Heart left ventricle (tissue), 16 donors: ENCODE data around the gene CFAP46. TPM values are rescaled to one million over a fixed set of nuclear protein-coding genes. Genes with fewer than 3 reads are reported as not detected.
A peak's percentile ranks its signal among the peaks of the same experiment; 100 is the strongest.

Source experiments
- ATAC-seq, 4 donors: fragments of 200-7000 bp; cut with Tn5 transposase; one replicate each; pipeline ENCODE4 v1.9.1; 2020 to 2022; ENCODE audit warnings: moderate library complexity in 4 of 4, mild to moderate bottlenecking in 3 of 4, moderate number of reproducible peaks in 1 of 4
- DNase-seq, 5 donors: peaks; one replicate each; pipeline ENCODE4 v3.0.0-alpha.2; 2020
- H3K27ac ChIP-seq, 12 donors: fragments of 200-600 bp; sonication (generic) in 4 of 12; one replicate each; pipeline versions ENCODE4 v1.5.0 to v1.8.0; 2016 to 2022; ENCODE audit warnings: mild to moderate bottlenecking in 2 of 12
- H3K27me3 ChIP-seq, 9 donors: fragments of 200-600 bp; sonication (generic) in 2 of 9; one replicate each; pipeline versions ENCODE4 v1.5.1 to v1.8.0; 2016 to 2022; ENCODE audit warnings: mild to moderate bottlenecking in 3 of 9
- H3K36me3 ChIP-seq, 9 donors: fragments of 200-600 bp; sonication (generic) in 2 of 9; one replicate each; pipeline versions ENCODE4 v1.5.0 to v1.8.0; 2018 to 2022; ENCODE audit warnings: mild to moderate bottlenecking in 2 of 9
- H3K4me1 ChIP-seq, 12 donors: fragments of 200-600 bp; sonication (generic) in 4 of 12; one replicate each; pipeline versions ENCODE4 v1.5.0 to v1.8.0; 2016 to 2022; ENCODE audit warnings: mild to moderate bottlenecking in 3 of 12
- H3K4me3 ChIP-seq, 12 donors: fragments of 200-600 bp; sonication (generic) in 4 of 12; one replicate each; pipeline versions ENCODE4 v1.5.0 to v1.8.0; 2017 to 2022; ENCODE audit warnings: mild to moderate bottlenecking in 9 of 12, moderate library complexity in 4 of 12
- H3K9me3 ChIP-seq, 12 donors: fragments of 200-600 bp; sonication (generic) in 4 of 12; one replicate each; pipeline versions ENCODE4 v1.5.0 to v1.8.0; 2016 to 2022; ENCODE audit warnings: mild to moderate bottlenecking in 1 of 12
- CTCF ChIP-seq, 12 donors: fragments of 200-600 bp; sonication (generic) in 4 of 12; IDR thresholded peaks; one replicate each; pipeline versions ENCODE4 v1.5.0 to v1.8.0; 2018 to 2022; ENCODE audit warnings: antibody characterized with exemption in 12 of 12, mild to moderate bottlenecking in 5 of 12
- POLR2A ChIP-seq, 2 donors: fragments of 450-650 bp; IDR thresholded peaks; one replicate each; pipeline ENCODE4 v1.6.1; 2017; ENCODE audit warnings: antibody characterized with exemption in 2 of 2, mild to moderate bottlenecking in 2 of 2, moderate library complexity in 2 of 2
- WGBS, 4 donors: extraction: QIAGEN DNeasy Blood & Tissue Kit in 2 of 4; methylation state at CpG; one replicate each; pipeline versions ENCODE4 v1.1.5 to v1.1.7; 2013 to 2018; 5-methylcytosine and 5-hydroxymethylcytosine counted together
- intact Hi-C, 10 donors: fragments of 100-400 bp; cut with DNase I; formaldehyde crosslinking; loops; one replicate each; pipeline versions ENCODE4 v1.11.1 to v1.14.2; 2022
- polyA plus RNA-seq, 2 donors: library from polyadenylated mRNA; stranded (reverse); fragments of 200-250 nt; gene quantifications; one replicate each; pipeline ENCODE4 v1.2.3, GENCODE V29; 2013
- total RNA-seq, 9 donors: library from RNA; depleted of rRNA in 2 of 9; stranded (reverse); fragments of >200 nt in 2 of 9; fragmentation: NEBNext Ultra II Directional in 3 of 9; extraction: Animal tissue kit (Norgen Biotek cat#: 25700) in 3 of 9; gene quantifications; one replicate each; pipeline versions ENCODE4 v1.1.0 to v1.2.4, GENCODE V29; 2016 to 2023
- donor health status: ischemic (EF 13 %, LVEDD 7.1; RV severe dilation, severe dysfunction).
- donor health status: healthy with polysubstance abuse.
- donor health status: DM: no; HTN: yes; CAD: no.
- donor health status: DM: no; HTN: no; CAD: no.
- donor health status: ischemic (EF 25% LVEDD 6.9; RV normal size, moderate dysfunction).
- donor health status: ischemic (EF 25% LVEDD 5.7; RV mildly dilated, moderate dysfunction).
- donor health status: healthy.
- donor health status: DM: yes; HTN: yes; CAD: no.
- donor health status: ischemic (EF 35%, LVEDD 5.7; RV mildly dilated, moderate dysfunction).
- donor health status: nonischemic (EF 11% LVEDD 7.7; RV severe dilation, severe dysfunction).
- donor health status: DM: yes; HTN: yes; CAD: no.
- donor health status: PGD.
- donor health status: ischemic (EF 29% LVEDD 5.4; RV normal size, mild dysfunction).
- donor health status: nonischemic (EF 23%, LVEDD 6.1; RV moderate dilation, normal function).

The CFAP46 gene
- total and polyA plus RNA-seq, 11 donors = 0.61 to 1.8 (median 0.95) TPM

- ATAC-seq = no peak
- no peak for TF ChIP-seq CTCF (IDR thresholded peaks at IDR 0.05)
- TF ChIP-seq POLR2A (IDR thresholded peaks at IDR 0.05) = no peak
- no peaks in the 10 kb centered on the region for H3K36me3 ChIP-seq
- peaks cover 0 to 6% (median 0%) of the 10 kb centered on the region in 12 donors for H3K4me1 ChIP-seq
- 71 to 76% (median 73%) methylated on average over 26 to 35 of the region's 35 CpGs for WGBS, 4 donors
- peak in 2 of 5 donors; percentile 12 to 51 for DNase-seq
- intact Hi-C loops = no loop called here
- no peaks in the 10 kb centered on the region for H3K9me3 ChIP-seq
- H3K27me3 ChIP-seq = peaks cover 0 to 25% (median 3%) of the 10 kb centered on the region in 9 donors
- no peak overlapping the region for H3K27ac ChIP-seq
- no peak overlapping the region for H3K4me3 ChIP-seq
Measured at GRCh38 chr10:132886211-132887099, 55.9 kb downstream of the CFAP46 start.

GRCh38 chr10:132885451-132886210 is 56.7 kb downstream of the CFAP46 start:
- WGBS, 4 donors = 76 to 88% (median 85%) methylated on average over 8 to 31 of the region's 31 CpGs
- Histone ChIP-seq H3K9me3 (no peaks in the 10 kb centered on the region), H3K36me3 (no peaks in the 10 kb centered on the region), H3K4me1 (no peaks in the 10 kb centered on the region), H3K27me3 (peaks cover 0 to 21% (median 0%) of the 10 kb centered on the region in 9 donors), H3K27ac (no peak overlapping the region), H3K4me3 (no peak overlapping the region)
- no peak for TF ChIP-seq POLR2A (IDR thresholded peaks at IDR 0.05)
- TF ChIP-seq CTCF (IDR thresholded peaks at IDR 0.05) = no peak
- ATAC-seq (no peak), DNase-seq (peak in 2 of 5 donors; percentile 19 to 52)
- intact Hi-C loops = no loop called here

- H3K4me1 ChIP-seq = no peaks in the 10 kb centered on the region
- TF ChIP-seq POLR2A (IDR thresholded peaks at IDR 0.05) (no peak), CTCF (IDR thresholded peaks at IDR 0.05) (no peak)
- no peak for ATAC-seq
- H3K27me3 ChIP-seq = peaks cover 0 to 21% (median 0%) of the 10 kb centered on the region in 9 donors
- no peaks in the 10 kb centered on the region for H3K9me3 ChIP-seq
- H3K4me3 ChIP-seq = no peak overlapping the region
- H3K27ac ChIP-seq = no peak overlapping the region
- intact Hi-C loops = no loop called here
- 89 to 92% (median 91%) methylated on average over 27 to 28 of the region's 28 CpGs for WGBS, 4 donors
- peak in 3 of 5 donors; percentile 15 to 40 (median 19) for DNase-seq
- H3K36me3 ChIP-seq = no peaks in the 10 kb centered on the region
Measured at GRCh38 chr10:132884691-132885271, 57.6 kb downstream of the CFAP46 start.
